ENCODE measurements around the gene RPLP2. TPM values are rescaled to one million over a fixed set of nuclear protein-coding genes. Genes with fewer than 3 reads are reported as not detected.

Gene RPLP2
- total RNA-seq, 4 donors from 2014 or later: 314 to 600 (median 440) TPM

DNA sequence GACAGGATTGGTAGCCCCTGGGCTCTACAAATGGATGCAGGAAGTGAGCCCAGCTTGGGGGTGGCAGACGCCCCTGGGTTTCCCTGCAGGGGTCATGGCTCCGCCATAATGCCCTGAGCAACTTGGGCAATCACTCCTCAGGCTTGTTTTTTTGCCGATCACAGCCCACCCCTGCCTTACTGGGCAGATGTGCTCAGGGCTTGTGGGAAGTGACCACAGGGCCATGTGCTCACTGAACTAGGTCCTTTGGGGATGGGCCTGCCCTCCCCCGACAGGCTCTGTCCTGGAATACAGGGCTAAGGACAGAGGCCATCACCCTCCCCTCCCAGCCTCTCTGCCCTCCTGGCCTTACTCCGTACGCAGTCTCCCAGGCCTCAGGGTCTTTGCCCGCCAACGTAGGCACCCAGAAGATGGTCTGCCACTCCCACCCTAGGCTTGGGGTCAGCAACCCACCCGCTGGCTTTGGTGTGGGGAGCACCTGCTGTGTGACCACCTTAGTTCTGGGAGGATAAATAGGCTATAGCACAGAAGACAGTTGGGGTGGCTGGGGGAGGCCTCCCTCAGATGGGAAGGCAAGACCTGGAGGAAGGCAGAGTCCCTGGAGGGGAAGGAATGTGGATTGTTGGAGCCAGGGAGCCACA lies 3.8 kb downstream of the RPLP2 start:
- in situ Hi-C loops (cut with MboI; ENCODE audit: low sequenced_read_pairs in 4 of 4) (no loop called here), intact Hi-C loops (cut with DNase I; ENCODE audit: low total_unique reads) (no loop called here)
- ATAC-seq: no peak
- Histone ChIP-seq H3K27ac (peak overlapping the region in 2 of 4 donors; percentile 26 to 100), H3K9me3 (no peaks in the 10 kb centered on the region), H3K27me3 (no peaks in the 10 kb centered on the region), H3K4me3 (no peak overlapping the region), H3K4me1 (peaks cover 25 to 26% of the 10 kb centered on the region in 2 donors), H3K36me3 (peaks cover 0 to 38% of the 10 kb centered on the region in 2 donors)
- no peak for TF ChIP-seq POLR2A (IDR thresholded peaks at IDR 0.05)
- TF ChIP-seq, protein P1, sequence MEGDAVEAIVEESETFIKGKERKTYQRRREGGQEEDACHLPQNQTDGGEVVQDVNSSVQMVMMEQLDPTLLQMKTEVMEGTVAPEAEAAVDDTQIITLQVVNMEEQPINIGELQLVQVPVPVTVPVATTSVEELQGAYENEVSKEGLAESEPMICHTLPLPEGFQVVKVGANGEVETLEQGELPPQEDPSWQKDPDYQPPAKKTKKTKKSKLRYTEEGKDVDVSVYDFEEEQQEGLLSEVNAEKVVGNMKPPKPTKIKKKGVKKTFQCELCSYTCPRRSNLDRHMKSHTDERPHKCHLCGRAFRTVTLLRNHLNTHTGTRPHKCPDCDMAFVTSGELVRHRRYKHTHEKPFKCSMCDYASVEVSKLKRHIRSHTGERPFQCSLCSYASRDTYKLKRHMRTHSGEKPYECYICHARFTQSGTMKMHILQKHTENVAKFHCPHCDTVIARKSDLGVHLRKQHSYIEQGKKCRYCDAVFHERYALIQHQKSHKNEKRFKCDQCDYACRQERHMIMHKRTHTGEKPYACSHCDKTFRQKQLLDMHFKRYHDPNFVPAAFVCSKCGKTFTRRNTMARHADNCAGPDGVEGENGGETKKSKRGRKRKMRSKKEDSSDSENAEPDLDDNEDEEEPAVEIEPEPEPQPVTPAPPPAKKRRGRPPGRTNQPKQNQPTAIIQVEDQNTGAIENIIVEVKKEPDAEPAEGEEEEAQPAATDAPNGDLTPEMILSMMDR (IDR thresholded peaks at IDR 0.05 in 4 of 5, conservative IDR thresholded peaks at IDR 0.05 in 1 of 5): no peak
- no peak for DNase-seq

- H3K27ac ChIP-seq: no peak overlapping the region
- TF ChIP-seq, protein P1 (IDR thresholded peaks at IDR 0.05 in 4 of 5, conservative IDR thresholded peaks at IDR 0.05 in 1 of 5): no peak
- no peak for TF ChIP-seq POLR2A (IDR thresholded peaks at IDR 0.05)
- H3K27me3 ChIP-seq: no peaks in the 10 kb centered on the region
- ATAC-seq (no peak), DNase-seq (no peak)
- no peaks in the 10 kb centered on the region for H3K9me3 ChIP-seq
- in situ Hi-C loops (cut with MboI; ENCODE audit: low sequenced_read_pairs in 4 of 4): no loop called here
- H3K36me3 ChIP-seq: peaks cover 0 to 38% of the 10 kb centered on the region in 2 donors
- peaks cover 27 to 30% of the 10 kb centered on the region in 2 donors for H3K4me1 ChIP-seq
- intact Hi-C loops (cut with DNase I; ENCODE audit: low total_unique reads): no loop called here
- H3K4me3 ChIP-seq: no peak overlapping the region
Measured at GRCh38 chr11:815675-816432, 6.1 kb downstream of the RPLP2 start.

- in situ Hi-C loops (cut with MboI; ENCODE audit: low sequenced_read_pairs in 4 of 4): no loop called here
- H3K27ac ChIP-seq: no peak overlapping the region
- DNase-seq: no peak
- intact Hi-C loops (cut with DNase I; ENCODE audit: low total_unique reads): no loop called here
- H3K4me1 ChIP-seq: peaks cover 27 to 28% of the 10 kb centered on the region in 2 donors
- peaks cover 0 to 36% of the 10 kb centered on the region in 2 donors for H3K36me3 ChIP-seq
- H3K9me3 ChIP-seq: no peaks in the 10 kb centered on the region
- ATAC-seq: no peak
- H3K27me3 ChIP-seq: no peaks in the 10 kb centered on the region
- TF ChIP-seq POLR2A (IDR thresholded peaks at IDR 0.05): no peak
- TF ChIP-seq, protein P1 (IDR thresholded peaks at IDR 0.05 in 4 of 5, conservative IDR thresholded peaks at IDR 0.05 in 1 of 5): no peak
- H3K4me3 ChIP-seq: no peak overlapping the region
Measured at GRCh38 chr11:816433-816779, 6.6 kb downstream of the RPLP2 start.

DNA sequence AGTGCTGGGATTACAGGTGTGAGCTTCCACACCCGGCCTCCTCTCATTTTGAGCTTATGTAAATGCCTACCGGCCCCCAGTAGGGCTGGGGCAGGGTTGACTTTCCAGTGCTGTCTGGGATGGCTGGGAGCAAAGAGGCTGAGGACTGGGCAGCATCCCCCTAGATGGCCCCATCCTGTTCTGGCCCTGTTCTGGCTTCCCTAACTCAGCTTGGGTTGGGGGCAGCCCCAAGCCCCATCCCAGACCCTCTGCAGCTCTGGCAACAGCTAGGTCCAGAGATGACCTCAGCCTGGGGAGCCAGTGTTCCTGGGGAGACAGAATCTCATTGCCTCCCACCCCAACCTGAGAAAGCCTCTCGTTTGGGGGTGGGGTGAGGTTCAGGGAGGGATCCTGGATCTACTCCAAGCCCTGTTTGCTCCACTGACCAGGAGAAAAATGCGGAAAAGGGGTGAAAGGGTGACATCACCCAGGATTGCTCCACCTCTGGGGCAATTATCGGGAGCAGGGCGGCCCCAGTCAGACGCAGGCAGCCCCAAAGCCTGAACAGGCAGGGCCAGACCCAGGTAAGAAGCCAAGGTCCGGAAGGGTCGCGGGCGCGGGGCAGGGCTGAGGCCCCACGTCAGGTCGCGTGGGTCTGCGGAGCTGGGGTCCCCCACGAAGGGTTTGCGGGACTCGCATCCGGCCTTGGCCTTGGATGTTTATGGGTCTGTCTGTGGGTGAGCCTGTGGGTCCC lies 8.8 kb downstream of the RPLP2 start, which contains the start of gene PNPLA2:
TSS of gene PNPLA2 (plus strand) at position 519 of the 733 bp plus-strand sequence. CDS start 805 bp downstream, outside the sequence.
- intact Hi-C loops (cut with DNase I; ENCODE audit: low total_unique reads): loop anchor here (1.0 kb wide), 1 partner anchor 9 kb away; the partner anchor contains the start of gene RPLP2
- in situ Hi-C loops (cut with MboI; ENCODE audit: low sequenced_read_pairs in 4 of 4): no loop called here
- H3K4me3 ChIP-seq: peak within 1 kb of the TSS; percentile 68 to 100 (median 82)
- H3K4me1 ChIP-seq: peaks cover 27 to 32% of the 10 kb centered on the region in 2 donors
- TF ChIP-seq POLR2A (IDR thresholded peaks at IDR 0.05): no peak
- TF ChIP-seq, protein P1 (IDR thresholded peaks at IDR 0.05 in 4 of 5, conservative IDR thresholded peaks at IDR 0.05 in 1 of 5): no peak
- H3K9me3 ChIP-seq: no peaks in the 10 kb centered on the region
- ATAC-seq: no peak
- DNase-seq: peak in 1 of 2 donors; percentile 65
- H3K27ac ChIP-seq: peak within 1 kb of the TSS; percentile 93 to 100 (median 98)
- peaks cover 0 to 20% of the 10 kb centered on the region in 2 donors for H3K36me3 ChIP-seq
- no peaks in the 10 kb centered on the region for H3K27me3 ChIP-seq
